HepG2 (cell line): Measurements from ENCODE around the gene PCDHGA12. TPM values are rescaled to one million over a fixed set of nuclear protein-coding genes. Genes with fewer than 3 reads are reported as not detected.

Experiments
- ATAC-seq: fragments of 200-7000 bp; cut with Tn5 transposase; 3 replicates; pipeline ENCODE4 v1.9.1; 2020; ENCODE audit warnings: mild to moderate bottlenecking, moderate library complexity
- BruUV-seq: library from RNA; stranded (reverse); fragments of 400-500 nt; replicated peaks from 2 replicates; lab custom pipeline; 2021; lab: Mats Ljungman, UMichigan
- CTCF ChIA-PET: fragments of 300-600 bp; formaldehyde crosslinking; extraction: SDS; loops from one replicate; lab custom pipeline; 2021; ENCODE audit warnings: low total read pairs, inconsistent platforms, low intra/inter-chr PET ratio; lab: Yijun Ruan, JAX
- POLR2A ChIA-PET: fragments of 350-600 bp; sonication (Branson Sonifier 250); formaldehyde crosslinking; loops from one replicate; lab custom pipeline; 2020; ENCODE audit warnings: antibody characterized with exemption, inconsistent platforms; lab: Yijun Ruan, JAX
- DNase-seq: peaks from one replicate; pipeline ENCODE4 v3.0.0-alpha.2; 2015; ENCODE audit warnings: low spot score
- FAIRE-seq: peaks from 3 replicates; lab custom pipeline; 2011; peaks lifted over from hg19 to GRCh38; lab: Jason Lieb, UNC
- H2AFZ ChIP-seq: one replicate; pipeline ENCODE4 v1.6.1; 2011; ENCODE audit warnings: low read length, inconsistent platforms
- H3K27ac ChIP-seq: fragments of 300-600 bp; 3 replicates; pipeline ENCODE4 v1.8.0; 2011; ENCODE audit warnings: mixed run types, mild to moderate bottlenecking, mixed read lengths, low read length, inconsistent platforms; ENCODE audit not compliant: insufficient read depth; ENCODE audit errors: extremely low read length
- H3K27me3 ChIP-seq, 2 experiments: fragments of 200-600 bp in 1 of 2; 2 replicates in 1 of 2; 3 replicates in 1 of 2; pipeline versions ENCODE4 v1.6.0 to v1.8.0; 2011; ENCODE audit warnings: low read length in 2 of 2, mild to moderate bottlenecking in 2 of 2, moderate library complexity in 2 of 2, inconsistent platforms in 1 of 2; ENCODE audit not compliant: insufficient read depth in 2 of 2, control insufficient read depth in 1 of 2
- H3K36me3 ChIP-seq, 2 experiments: fragments of 200-600 bp in 1 of 2; replicated peaks in 1 of 2; 2 replicates in 1 of 2; 3 replicates in 1 of 2; pipeline versions ENCODE4 v1.5.1 to v1.8.0; 2011; ENCODE audit warnings: low read length in 2 of 2, inconsistent platforms in 1 of 2; ENCODE audit not compliant: insufficient read depth in 2 of 2, control insufficient read depth in 1 of 2
- H3K4me1 ChIP-seq: 2 replicates; pipeline ENCODE4 v1.5.1; 2012; ENCODE audit warnings: low read length, inconsistent platforms; ENCODE audit not compliant: insufficient read depth
- H3K4me2 ChIP-seq: 2 replicates; pipeline ENCODE4 v1.6.0; 2011; ENCODE audit warnings: low read depth, low read length, inconsistent platforms
- H3K4me3 ChIP-seq, 3 experiments: fragments of 200-600 bp in 1 of 3; sonication (generic), shearing (Covaris generic) in 1 of 3; replicated peaks in 1 of 3; 2 replicates each; pipeline ENCODE4 v1.5.1; 2011 to 2016; ENCODE audit warnings: low read length in 3 of 3, inconsistent platforms in 2 of 3, low read depth in 2 of 3, mild to moderate bottlenecking in 2 of 3, control low read depth in 1 of 3, mixed read lengths in 1 of 3; ENCODE audit not compliant: insufficient read depth in 1 of 3
- H3K79me2 ChIP-seq: one replicate; pipeline ENCODE4 v1.6.1; 2011; ENCODE audit warnings: low read length, inconsistent platforms; ENCODE audit not compliant: insufficient read depth
- H3K9ac ChIP-seq: 2 replicates; pipeline ENCODE4 v1.6.0; 2011; ENCODE audit warnings: mild to moderate bottlenecking, low read depth, low read length, inconsistent platforms; ENCODE audit not compliant: insufficient read depth
- H3K9me3 ChIP-seq: 2 replicates; pipeline ENCODE4 v1.5.1; 2012; ENCODE audit warnings: mild to moderate bottlenecking, low read length
- H4K20me1 ChIP-seq: 2 replicates; pipeline ENCODE4 v1.6.0; 2011; ENCODE audit warnings: inconsistent platforms, mild to moderate bottlenecking, low read length, moderate library complexity; ENCODE audit not compliant: insufficient read depth
- ATF7 ChIP-seq, 2 experiments: fragments of 450-650 bp in 1 of 2; sonication (generic) in 1 of 2; formaldehyde crosslinking in 1 of 2; IDR thresholded peaks; 2 replicates each; pipeline versions ENCODE4 v1.4.0 to v1.6.1; 2016 to 2020; ENCODE audit warnings: antibody characterized with exemption in 1 of 2, mild to moderate bottlenecking in 1 of 2, missing genetic modification reagents in 1 of 2
- SAFB2 ChIP-seq: sonication (generic); formaldehyde crosslinking; IDR thresholded peaks from 2 replicates; pipeline ENCODE4 v1.5.1; 2020; ENCODE audit warnings: missing genetic modification reagents, low read depth, mild to moderate bottlenecking, borderline replicate concordance
- ZFP62 ChIP-seq: sonication (generic); formaldehyde crosslinking; IDR thresholded peaks from 2 replicates; pipeline ENCODE4 v1.4.0; 2020; ENCODE audit warnings: missing genetic modification reagents
- WGBS: methylation state at CpG from one replicate; pipeline ENCODE4 v1.1.6; 2017; ENCODE audit warnings: low lambda C conversion rate; 5-methylcytosine and 5-hydroxymethylcytosine counted together
- in situ Hi-C: cut with HindIII; loops from 2 replicates; pipeline ENCODE4 v1.10.0; 2017; ENCODE audit warnings: low pct_unique_long_range_greater_than_20kb; ENCODE audit not compliant: extremely low pct_ligation_motif_present
- intact Hi-C: fragments of 100-400 bp; cut with micrococcal nuclease; formaldehyde crosslinking; loops from one replicate; pipeline ENCODE4 v1.10.0; 2022; ENCODE audit not compliant: unreplicated experiment
- polyA plus RNA-seq, 8 experiments: library from polyadenylated mRNA; depleted of rRNA in 3 of 8; stranded (reverse) in 7 of 8; unstranded in 1 of 8; fragments of >200 nt; fragmentation: Illumina TruSeq in 4 of 8; extraction: Trizol in 4 of 8; gene quantifications; 2 replicates each; pipeline versions ENCODE4 v1.2.1 to v1.2.3, GENCODE V29; 2011 to 2016; ENCODE audit warnings: low read depth in 4 of 8, missing spikeins in 1 of 8, mixed read lengths in 1 of 8; ENCODE audit not compliant: insufficient read depth in 1 of 8
- total RNA-seq, 5 experiments: library from RNA; depleted of rRNA; stranded (reverse); fragments of >200 nt; fragmentation: Illumina TruSeq; extraction: Trizol; gene quantifications; 2 replicates each; pipeline ENCODE4 v1.2.3, GENCODE V29; 2016; ENCODE audit warnings: low read depth in 1 of 5
- TF ChIP-seq, protein P1 (sequence below): IDR thresholded peaks from 2 replicates; pipeline ENCODE4 v1.6.1; 2012; ENCODE audit warnings: low read depth, low read length, improper control_type of control experiment
- TF ChIP-seq, protein P2 (sequence below): sonication (generic); formaldehyde crosslinking; IDR thresholded peaks from 2 replicates; pipeline ENCODE4 v1.5.0; 2020; ENCODE audit warnings: missing genetic modification reagents, mild to moderate bottlenecking, borderline replicate concordance

Gene PCDHGA12
- total and polyA plus RNA-seq, 2 of the 13 experiments (the other 11 are each of a cell fraction or from before 2014, with no cell fraction given) = 0.07 to 0.13 TPM

DNA sequence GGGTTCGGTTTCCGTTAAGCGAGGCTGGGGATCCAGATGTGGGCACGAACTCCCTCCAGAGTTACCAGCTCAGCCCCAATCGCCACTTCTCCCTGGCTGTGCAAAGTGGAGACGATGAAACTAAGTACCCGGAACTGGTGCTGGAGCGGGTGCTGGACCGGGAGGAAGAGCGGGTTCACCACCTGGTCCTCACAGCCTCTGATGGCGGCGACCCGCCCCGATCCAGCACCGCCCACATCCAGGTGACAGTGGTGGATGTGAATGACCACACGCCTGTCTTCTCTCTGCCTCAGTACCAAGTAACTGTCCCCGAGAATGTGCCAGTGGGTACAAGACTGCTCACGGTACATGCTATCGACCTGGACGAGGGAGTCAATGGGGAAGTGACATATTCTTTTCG is 47.0 kb upstream of the PCDHGA12 start:
- H3K4me2 ChIP-seq = no peak overlapping the region
- CTCF ChIA-PET = no interaction called here
- peaks cover 1% of the 10 kb centered on the region; the same call in 1 of the 2 replicates for H3K4me1 ChIP-seq
- H3K9me3 ChIP-seq = no peaks in the 10 kb centered on the region; the same call in 1 of the 2 replicates
- no peaks in the 10 kb centered on the region for H4K20me1 ChIP-seq
- H3K27ac ChIP-seq = no peak overlapping the region
- TF ChIP-seq, protein P1, sequence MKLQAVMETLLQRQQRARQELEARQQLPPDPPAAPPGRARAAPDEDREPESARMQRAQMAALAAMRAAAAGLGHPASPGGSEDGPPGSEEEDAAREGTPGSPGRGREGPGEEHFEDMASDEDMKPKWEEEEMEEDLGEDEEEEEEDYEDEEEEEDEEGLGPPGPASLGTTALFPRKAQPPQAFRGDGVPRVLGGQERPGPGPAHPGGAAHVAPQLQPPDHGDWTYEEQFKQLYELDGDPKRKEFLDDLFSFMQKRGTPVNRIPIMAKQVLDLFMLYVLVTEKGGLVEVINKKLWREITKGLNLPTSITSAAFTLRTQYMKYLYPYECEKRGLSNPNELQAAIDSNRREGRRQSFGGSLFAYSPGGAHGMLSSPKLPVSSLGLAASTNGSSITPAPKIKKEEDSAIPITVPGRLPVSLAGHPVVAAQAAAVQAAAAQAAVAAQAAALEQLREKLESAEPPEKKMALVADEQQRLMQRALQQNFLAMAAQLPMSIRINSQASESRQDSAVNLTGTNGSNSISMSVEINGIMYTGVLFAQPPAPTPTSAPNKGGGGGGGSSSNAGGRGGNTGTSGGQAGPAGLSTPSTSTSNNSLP = no peak
- no peak for TF ChIP-seq ZFP62 (CRISPR knock-in tag)
- no peak for TF ChIP-seq SAFB2 (CRISPR knock-in tag)
- no peak for TF ChIP-seq ATF7 (IDR thresholded peaks at IDR 0.05)
- TF ChIP-seq ATF7 (CRISPR knock-in tag; IDR thresholded peaks at IDR 0.05) = no peak
- TF ChIP-seq, protein P2, sequence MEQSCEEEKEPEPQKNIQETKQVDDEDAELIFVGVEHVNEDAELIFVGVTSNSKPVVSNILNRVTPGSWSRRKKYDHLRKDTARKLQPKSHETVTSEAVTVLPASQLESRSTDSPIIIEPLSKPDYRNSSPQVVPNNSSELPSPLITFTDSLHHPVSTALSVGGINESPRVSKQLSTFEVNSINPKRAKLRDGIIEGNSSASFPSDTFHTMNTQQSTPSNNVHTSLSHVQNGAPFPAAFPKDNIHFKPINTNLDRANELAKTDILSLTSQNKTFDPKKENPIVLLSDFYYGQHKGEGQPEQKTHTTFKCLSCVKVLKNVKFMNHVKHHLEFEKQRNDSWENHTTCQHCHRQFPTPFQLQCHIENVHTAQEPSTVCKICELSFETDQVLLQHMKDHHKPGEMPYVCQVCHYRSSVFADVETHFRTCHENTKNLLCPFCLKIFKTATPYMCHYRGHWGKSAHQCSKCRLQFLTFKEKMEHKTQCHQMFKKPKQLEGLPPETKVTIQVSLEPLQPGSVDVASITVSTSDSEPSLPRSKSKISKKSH (CRISPR knock-in tag) = no peak
- TF ChIP-seq, all 625 proteins: peak for 0
- H3K79me2 ChIP-seq = no peaks in the 10 kb centered on the region
- DNase-seq (no peak), ATAC-seq (no peak), FAIRE-seq (no peak)
- no peak overlapping the region for H2AFZ ChIP-seq
- no peak overlapping the region for H3K4me3 ChIP-seq
- H3K27me3 ChIP-seq = no peaks in the 10 kb centered on the region
- 68% methylated on average over 17 of the region's 21 CpGs for WGBS
- H3K9ac ChIP-seq = no peak overlapping the region
- in situ Hi-C loops (no loop called here), intact Hi-C loops (no loop called here)
- POLR2A ChIA-PET = no interaction called here
- BruUV-seq = no TSS peak
- no peaks in the 10 kb centered on the region for H3K36me3 ChIP-seq
